GM19193 (cell line): ENCODE data around the gene FXYD5.

Source experiments
- POLR2A ChIP-seq: IDR thresholded peaks from 4 replicates; pipeline ENCODE4 v1.6.1; 2011; ENCODE audit not compliant: insufficient read depth, insufficient read length; ENCODE audit errors: extremely low read depth

The FXYD5 gene

DNA sequence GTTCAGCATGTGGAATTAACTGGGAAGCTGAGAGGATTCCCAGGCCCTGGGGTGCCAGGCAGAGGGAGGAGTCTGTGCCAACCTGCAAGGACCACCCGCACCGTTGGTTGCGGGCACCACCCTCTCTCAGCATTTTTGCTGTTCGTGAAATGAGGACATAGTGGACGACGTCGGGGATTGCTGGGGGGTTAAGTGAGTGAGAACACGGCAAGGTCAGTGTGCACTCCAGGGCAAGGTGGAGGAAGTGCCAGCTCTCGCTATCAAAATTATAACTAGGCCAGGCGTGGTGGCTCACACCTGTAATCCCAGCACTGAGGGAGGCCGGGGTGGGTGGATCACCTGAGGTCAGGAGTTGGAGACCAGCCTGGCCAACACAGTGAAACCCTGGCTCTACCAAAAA lies 36.7 kb upstream of the FXYD5 start:
- no peak for TF ChIP-seq POLR2A

- TF ChIP-seq POLR2A = no peak
These were observed 36.1 kb upstream of the FXYD5 start for GRCh38 chr19:35118268-35119020.

DNA sequence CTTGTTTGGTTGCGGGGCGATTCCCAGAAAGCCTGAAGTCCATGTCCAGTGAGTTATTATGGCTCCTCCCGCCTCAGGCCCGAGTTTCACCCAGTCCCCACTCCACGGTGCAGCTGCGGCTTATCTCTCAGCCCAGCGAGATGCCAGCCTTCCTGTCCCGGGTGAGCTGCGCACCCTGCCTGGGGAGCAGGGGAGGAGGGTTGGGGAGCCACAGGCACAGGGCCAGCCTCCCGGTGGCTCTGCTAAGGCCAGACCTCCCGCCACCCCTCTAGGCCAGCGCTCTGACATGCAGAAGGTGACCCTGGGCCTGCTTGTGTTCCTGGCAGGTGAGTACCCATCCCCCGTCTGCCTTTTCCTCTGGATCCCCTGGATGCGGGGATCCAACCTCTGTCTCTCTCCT lies 35.4 kb upstream of the FXYD5 start:
- no peak for TF ChIP-seq POLR2A

DNA sequence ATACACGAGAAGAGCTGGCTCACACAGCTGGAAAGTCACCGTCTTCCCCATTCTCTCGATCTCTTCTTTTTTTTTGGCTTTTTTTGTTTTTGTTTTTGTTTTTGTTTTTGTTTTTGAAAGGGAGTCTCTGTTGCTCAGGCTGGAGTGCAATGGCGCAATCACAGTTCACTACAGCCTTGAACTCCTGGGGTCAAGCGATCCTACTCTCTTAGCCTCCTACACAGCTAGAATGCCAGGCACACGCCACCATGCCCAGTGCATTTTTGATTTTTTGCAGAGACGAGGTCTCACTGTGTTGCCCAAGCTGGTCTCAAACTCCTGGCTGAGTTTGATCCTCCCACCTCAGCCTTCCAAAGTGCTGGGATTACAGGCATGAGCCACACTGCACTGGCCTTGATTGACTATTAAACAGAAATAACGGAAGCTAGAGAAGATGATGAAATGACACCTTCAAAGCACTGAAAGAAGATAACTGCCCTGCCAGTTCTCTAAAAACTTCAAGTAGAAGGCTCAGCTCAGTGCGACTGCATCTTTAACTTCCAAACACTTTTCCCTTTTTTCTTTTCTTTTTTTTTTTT lies 34.9 kb upstream of the FXYD5 start:
- no peak for TF ChIP-seq POLR2A

- TF ChIP-seq POLR2A = no peak
These were observed 34.0 kb upstream of the FXYD5 start for GRCh38 chr19:35120492-35120891.

DNA sequence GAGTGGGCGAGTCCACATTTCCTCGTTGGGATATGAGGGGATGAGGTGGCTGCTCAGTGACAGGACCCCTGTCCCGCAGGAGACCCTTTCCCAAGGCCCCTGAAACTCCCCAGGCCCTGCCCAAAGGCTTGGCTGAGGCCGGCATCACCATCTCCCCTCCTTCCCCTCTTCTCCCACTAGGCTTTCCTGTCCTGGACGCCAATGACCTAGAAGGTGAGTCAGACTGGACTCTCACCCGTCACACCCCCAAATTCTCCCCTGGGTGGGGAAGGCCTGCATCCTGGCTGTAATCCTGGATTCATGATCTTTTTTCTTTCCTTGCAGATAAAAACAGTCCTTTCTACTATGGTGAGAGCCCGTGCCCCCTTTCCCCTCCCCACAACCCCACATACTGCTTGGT lies 33.6 kb upstream of the FXYD5 start:
- no peak for TF ChIP-seq POLR2A

DNA sequence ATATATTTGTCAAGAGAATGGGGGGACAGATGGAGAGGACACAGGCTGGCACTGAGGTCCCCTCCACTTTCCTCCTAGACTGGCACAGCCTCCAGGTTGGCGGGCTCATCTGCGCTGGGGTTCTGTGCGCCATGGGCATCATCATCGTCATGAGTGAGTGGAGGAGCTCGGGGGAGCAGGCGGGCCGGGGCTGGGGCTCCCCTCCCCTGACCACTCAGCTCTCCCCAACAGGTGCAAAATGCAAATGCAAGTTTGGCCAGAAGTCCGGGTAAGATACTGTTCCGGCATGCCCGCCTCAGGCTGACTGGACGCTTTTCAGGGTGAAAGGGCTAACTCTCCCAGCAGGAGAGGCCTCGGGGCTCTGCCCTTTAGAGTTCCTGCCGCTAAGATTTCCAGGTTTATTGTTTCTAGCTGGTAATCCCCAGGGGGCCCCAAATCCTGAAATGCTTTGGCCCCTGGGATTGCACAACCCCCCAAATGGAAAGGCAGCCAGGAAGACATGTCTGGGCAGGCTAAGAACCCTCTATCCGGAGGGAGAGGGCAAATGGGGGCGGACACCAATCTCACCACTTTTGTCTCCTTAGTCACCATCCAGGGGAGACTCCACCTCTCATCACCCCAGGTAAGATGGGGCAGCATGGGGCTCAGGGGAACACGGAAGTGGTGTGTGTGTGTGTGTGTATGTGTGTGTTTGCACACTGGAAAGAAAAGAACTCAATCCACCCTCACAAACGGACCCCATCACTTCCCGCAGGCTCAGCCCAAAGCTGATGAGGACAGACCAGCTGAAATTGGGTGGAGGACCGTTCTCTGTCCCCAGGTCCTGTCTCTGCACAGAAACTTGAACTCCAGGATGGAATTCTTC lies 31.6 kb upstream of the FXYD5 start:
- no peak for TF ChIP-seq POLR2A

GRCh38 chr19:35123573-35123972 lies 31.0 kb upstream of the FXYD5 start:
- no peak for TF ChIP-seq POLR2A

GRCh38 chr19:35124098-35125060 lies 30.2 kb upstream of the FXYD5 start:
- TF ChIP-seq POLR2A = peak; percentile 72

DNA sequence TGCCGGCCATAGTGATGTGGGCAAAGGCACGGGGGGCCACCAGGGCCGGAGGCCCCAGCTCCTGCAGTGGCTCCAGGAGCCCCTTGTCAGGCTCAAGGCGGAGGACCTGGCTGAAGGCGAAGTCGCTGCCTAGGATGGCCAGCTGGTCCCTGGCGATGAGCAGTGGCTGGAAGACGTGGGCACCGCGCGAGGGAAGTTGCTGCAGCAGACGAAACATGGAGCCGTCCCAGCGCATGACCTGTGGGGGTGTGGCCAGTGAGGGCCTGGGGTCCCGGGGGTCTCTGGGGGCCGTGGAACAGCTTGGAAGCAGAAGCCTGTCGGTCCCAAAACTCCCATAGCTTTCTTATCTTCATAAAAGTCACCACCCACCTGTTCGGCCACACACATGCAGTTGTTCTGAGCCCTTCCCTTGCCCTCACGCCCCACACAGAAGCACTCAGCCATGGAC lies 29.2 kb upstream of the FXYD5 start:
- no peak for TF ChIP-seq POLR2A

GRCh38 chr19:35125749-35126623 lies 28.5 kb upstream of the FXYD5 start:
- TF ChIP-seq POLR2A = no peak

DNA sequence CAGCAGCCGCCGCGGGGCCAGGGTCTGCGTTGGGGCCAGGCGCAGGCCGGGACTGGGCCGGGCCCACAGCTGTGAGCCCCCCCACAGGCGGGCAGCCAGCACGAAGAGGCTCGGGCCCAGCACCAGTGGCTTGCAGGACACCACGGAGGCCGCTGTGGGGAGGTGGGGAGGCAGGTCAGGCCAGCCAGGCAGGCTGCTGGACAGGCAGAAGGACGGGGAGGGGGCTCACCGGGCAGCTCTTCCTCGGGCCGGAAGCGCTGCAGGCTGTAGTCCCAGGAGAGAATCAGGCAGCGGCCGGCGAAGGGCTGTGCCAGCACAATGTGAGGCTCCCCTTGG lies 27.9 kb upstream of the FXYD5 start:
- no peak for TF ChIP-seq POLR2A

DNA sequence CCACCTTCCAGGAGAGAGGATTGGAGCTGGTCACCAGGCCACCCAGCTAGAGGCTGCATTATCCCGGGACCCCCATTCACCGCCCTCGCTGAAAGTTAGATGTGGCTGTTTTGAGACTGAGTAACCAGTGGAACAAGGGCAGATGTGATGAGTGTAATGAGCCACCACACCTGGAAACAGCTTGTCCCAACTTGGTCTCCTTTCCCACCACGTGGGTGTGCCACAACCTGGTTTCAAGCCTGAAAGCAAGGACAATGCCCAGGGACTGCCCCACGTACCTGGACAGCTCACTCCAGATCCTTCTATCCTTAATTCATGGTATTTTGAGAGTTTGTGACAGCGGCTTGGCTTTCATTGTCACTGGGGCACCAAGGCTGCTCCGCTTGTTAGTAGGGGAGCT lies 26.7 kb upstream of the FXYD5 start:
- TF ChIP-seq POLR2A = no peak

DNA sequence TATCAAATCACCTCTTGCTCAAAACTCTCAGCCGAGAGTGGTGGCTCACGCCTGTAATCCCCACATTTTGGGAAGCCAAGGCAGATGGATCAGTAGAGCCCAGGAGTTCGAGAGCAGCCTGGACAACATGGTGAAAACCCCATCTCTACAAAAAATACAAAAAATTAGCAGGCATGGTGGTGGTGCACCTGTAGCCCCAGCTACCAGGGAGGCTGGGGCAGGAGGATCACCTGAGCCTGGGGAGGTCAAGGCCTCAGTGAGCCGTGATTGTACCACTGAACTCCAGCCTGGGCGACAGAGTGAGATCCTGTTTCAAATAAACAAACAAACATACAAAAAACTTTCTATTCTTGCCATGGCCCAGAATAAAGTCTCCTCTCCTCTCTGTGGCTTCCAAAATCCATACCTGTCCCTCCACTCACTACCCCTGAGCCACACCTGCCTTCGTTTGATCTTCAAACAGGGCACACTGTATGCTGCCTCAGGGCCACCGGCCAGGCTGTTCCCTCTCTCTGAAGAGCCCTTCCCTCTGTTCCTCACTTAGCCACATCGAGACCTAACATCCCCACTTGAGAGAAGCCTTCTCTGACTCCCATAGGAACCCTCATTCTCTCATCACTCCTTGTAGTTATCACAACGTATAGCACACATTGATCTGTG lies 26.0 kb upstream of the FXYD5 start:
- no peak for TF ChIP-seq POLR2A
